ENCODE results near the gene CNNM1. TPM values are rescaled to one million over a fixed set of nuclear protein-coding genes. Genes with fewer than 3 reads are reported as not detected.

The CNNM1 gene
- total RNA-seq, 4 donors from 2014 or later, result 1.9 to 3.6 (median 2.8) TPM

- intact Hi-C loops (cut with DNase I; ENCODE audit: low total_unique reads), result loop anchor here (10.0 kb wide), 1 partner anchor 185 kb away; no protein-coding TSS in a partner anchor
- DNase-seq (ENCODE audit: low spot score in 2 of 2), result no peak
- 27% methylated on average over 6 of the region's 6 CpGs for WGBS, 2 donors
- TF ChIP-seq CTCF (IDR thresholded peaks at IDR 0.05), result no peak
- TF ChIP-seq POLR2A (IDR thresholded peaks at IDR 0.05), result no peak
- peak overlapping the region; percentile 62 for H3K4me3 ChIP-seq (ENCODE audit: low read depth, poor library complexity, severe bottlenecking)
Measured at GRCh38 chr10:99429517-99430095, 100.5 kb downstream of the CNNM1 start.

DNA sequence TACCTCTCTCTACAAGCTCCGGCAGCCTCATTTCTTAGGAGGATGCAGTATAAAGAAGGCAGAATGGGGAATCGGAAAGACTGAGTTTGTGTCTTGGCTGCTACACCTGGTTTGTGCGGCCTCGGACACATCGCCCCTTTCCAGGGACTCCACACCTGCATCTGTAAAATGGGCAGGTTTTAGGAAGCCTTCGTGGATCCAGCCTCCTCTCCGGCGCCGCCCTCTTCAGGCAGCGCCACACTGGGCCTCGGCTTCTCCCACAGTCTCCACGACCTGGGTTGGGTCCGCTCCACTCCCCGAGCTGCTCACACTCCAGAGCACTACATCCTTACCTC is 100.9 kb downstream of the CNNM1 start:
- H3K4me3 ChIP-seq (ENCODE audit: low read depth, poor library complexity, severe bottlenecking), result peak overlapping the region; percentile 62
- no peak for TF ChIP-seq CTCF (IDR thresholded peaks at IDR 0.05)
- no peak for TF ChIP-seq POLR2A (IDR thresholded peaks at IDR 0.05)
- intact Hi-C loops (cut with DNase I; ENCODE audit: low total_unique reads), result loop anchor here (10.0 kb wide), 1 partner anchor 185 kb away; no protein-coding TSS in a partner anchor
- DNase-seq (ENCODE audit: low spot score in 2 of 2), result no peak
- WGBS, 2 donors, result 8 to 11% methylated on average over 14 of the region's 14 CpGs

GRCh38 chr10:99430451-99431189 is 101.5 kb downstream of the CNNM1 start, which contains the start of gene GOT1:
Gene GOT1, minus strand, starts transcription at chr10:99430624. Its CDS starts 59 bp downstream, at chr10:99430565.
- intact Hi-C loops (cut with DNase I; ENCODE audit: low total_unique reads), result loop anchor here (10.0 kb wide), 1 partner anchor 184 kb away; no protein-coding TSS in a partner anchor
- DNase-seq (ENCODE audit: low spot score in 2 of 2), result peak; percentile 98 to 99
- TF ChIP-seq POLR2A (IDR thresholded peaks at IDR 0.05) (peak in 1 of 2 donors; percentile 70), CTCF (IDR thresholded peaks at IDR 0.05) (no peak)
- 0% methylated on average over 44 to 54 of the region's 59 CpGs for WGBS, 2 donors
- peak within 1 kb of the TSS; percentile 67 for H3K4me3 ChIP-seq (ENCODE audit: low read depth, poor library complexity, severe bottlenecking)

- TF ChIP-seq POLR2A (IDR thresholded peaks at IDR 0.05) (no peak), CTCF (IDR thresholded peaks at IDR 0.05) (no peak)
- intact Hi-C loops (cut with DNase I; ENCODE audit: low total_unique reads), result loop anchor here (10.0 kb wide), 1 partner anchor 184 kb away; no protein-coding TSS in a partner anchor
- 1% methylated on average over 19 to 20 of the region's 20 CpGs for WGBS, 2 donors
- peak overlapping the region; percentile 67 for H3K4me3 ChIP-seq (ENCODE audit: low read depth, poor library complexity, severe bottlenecking)
- DNase-seq (ENCODE audit: low spot score in 2 of 2), result peak; percentile 77 to 95
Measured at GRCh38 chr10:99431190-99431760, 102.1 kb downstream of the CNNM1 start.

DNA sequence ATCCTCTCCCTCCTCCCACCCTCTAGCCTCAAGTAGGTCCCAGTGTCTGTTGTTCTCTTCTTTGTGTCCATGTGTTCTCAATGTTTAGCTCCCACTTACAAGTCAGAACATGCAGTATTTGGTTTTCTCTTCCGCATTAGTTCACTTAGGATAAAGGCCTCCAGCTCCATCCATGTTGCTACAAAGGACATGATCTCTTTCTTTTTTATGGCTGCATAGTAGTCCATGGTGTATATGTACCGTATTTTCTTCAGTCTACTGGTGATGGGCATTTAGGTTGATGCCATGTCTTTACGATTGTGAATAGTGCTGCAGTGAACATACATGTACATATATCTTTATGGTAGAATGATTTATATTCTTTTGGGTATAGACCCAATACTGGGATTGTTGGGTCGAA is 102.9 kb downstream of the CNNM1 start:
- no peak for DNase-seq (ENCODE audit: low spot score in 2 of 2)
- intact Hi-C loops (cut with DNase I; ENCODE audit: low total_unique reads), result loop anchor here (10.0 kb wide), 1 partner anchor 183 kb away; no protein-coding TSS in a partner anchor
- 91 to 92% methylated on average over 4 of the region's 4 CpGs for WGBS, 2 donors
- H3K4me3 ChIP-seq (ENCODE audit: low read depth, poor library complexity, severe bottlenecking), result no peak overlapping the region
- no peak for TF ChIP-seq POLR2A (IDR thresholded peaks at IDR 0.05)
- TF ChIP-seq CTCF (IDR thresholded peaks at IDR 0.05), result no peak

All from lower leg skin (tissue), 4 donors.